Naive thymus-derived CD4-positive, alpha-beta T cell (primary cell): ENCODE measurements around the gene GOLGA1. TPM values are rescaled to one million over a fixed set of nuclear protein-coding genes. Genes with fewer than 3 reads are reported as not detected.

Source experiments
- ATAC-seq: fragments of 150-1000 bp; cut with Tn5 transposase; 2 replicates; pipeline ENCODE4 v1.10.0; 2021; ENCODE audit warnings: mild to moderate bottlenecking, moderate library complexity
- CTCF ChIA-PET: fragments of 350-600 bp; sonication (Branson Sonifier 250); formaldehyde crosslinking; loops from one replicate; lab custom pipeline; 2021; ENCODE audit warnings: antibody characterized with exemption; lab: Charles Lee
- POLR2A ChIA-PET: fragments of 350-600 bp; sonication (Branson Sonifier 250); formaldehyde crosslinking; loops from one replicate; lab custom pipeline; 2021; ENCODE audit warnings: antibody characterized with exemption, inconsistent platforms; lab: Charles Lee
- DNase-seq, 9 donors: peaks; one replicate each; pipeline versions ENCODE4 v3.0.0 to v3.0.0-alpha.2; 2020 to 2022; ENCODE audit warnings: mixed read lengths in 1 of 9
- H3K27ac ChIP-seq: one replicate; pipeline ENCODE4 v1.7.0; 2013; ENCODE audit warnings: mild to moderate bottlenecking, low read depth, low read length, moderate library complexity
- H3K27me3 ChIP-seq, 2 donors: one replicate each; pipeline ENCODE4 v1.7.0; 2013; ENCODE audit warnings: low read length in 2 of 2, mild to moderate bottlenecking in 2 of 2, moderate library complexity in 2 of 2; ENCODE audit not compliant: control insufficient read depth in 2 of 2, insufficient read depth in 2 of 2
- H3K36me3 ChIP-seq, 3 experiments: 1 replicate in 2 of 3; 2 replicates in 1 of 3; pipeline ENCODE4 v1.7.0; 2013; ENCODE audit warnings: low read length in 3 of 3, mild to moderate bottlenecking in 3 of 3, moderate library complexity in 1 of 3; ENCODE audit not compliant: insufficient read depth in 3 of 3, control insufficient read depth in 2 of 3
- H3K4me1 ChIP-seq, 2 donors: one replicate each; pipeline ENCODE4 v1.7.0; 2013; ENCODE audit warnings: low read length in 2 of 2, mild to moderate bottlenecking in 2 of 2, moderate library complexity in 1 of 2; ENCODE audit not compliant: control insufficient read depth in 2 of 2, insufficient read depth in 2 of 2
- H3K4me3 ChIP-seq: 2 replicates; pipeline ENCODE4 v1.7.0; 2013; ENCODE audit warnings: mild to moderate bottlenecking, low read length
- H3K9me3 ChIP-seq, 3 experiments: 1 replicate in 2 of 3; 2 replicates in 1 of 3; pipeline ENCODE4 v1.7.0; 2013; ENCODE audit warnings: low read length in 3 of 3; ENCODE audit not compliant: control insufficient read depth in 2 of 3
- H3K27ac Mint-ChIP-seq, 9 donors: one replicate each; pipeline ENCODE4 v1.8.0; 2020 to 2022; ENCODE audit warnings: mixed read lengths in 9 of 9, mild to moderate bottlenecking in 8 of 9, moderate library complexity in 5 of 9, inconsistent platforms in 2 of 9
- H3K27me3 Mint-ChIP-seq, 5 donors: one replicate each; pipeline ENCODE4 v1.8.0; 2021 to 2022; ENCODE audit warnings: mixed read lengths in 5 of 5, mild to moderate bottlenecking in 1 of 5
- H3K36me3 Mint-ChIP-seq, 5 donors: one replicate each; pipeline ENCODE4 v1.8.0; 2020 to 2022; ENCODE audit warnings: mixed read lengths in 5 of 5, mild to moderate bottlenecking in 3 of 5, inconsistent platforms in 1 of 5
- H3K4me1 Mint-ChIP-seq, 7 donors: one replicate each; pipeline ENCODE4 v1.8.0; 2020 to 2022; ENCODE audit warnings: mixed read lengths in 7 of 7, mild to moderate bottlenecking in 3 of 7, inconsistent platforms in 1 of 7
- H3K4me3 Mint-ChIP-seq, 10 donors: one replicate each; pipeline ENCODE4 v1.8.0; 2020 to 2022; ENCODE audit warnings: mild to moderate bottlenecking in 10 of 10, mixed read lengths in 10 of 10, moderate library complexity in 6 of 10, inconsistent platforms in 2 of 10
- H3K9me3 Mint-ChIP-seq, 11 donors: one replicate each; pipeline ENCODE4 v1.8.0; 2020 to 2022; ENCODE audit warnings: mixed read lengths in 11 of 11, mild to moderate bottlenecking in 4 of 11, inconsistent platforms in 1 of 11, moderate library complexity in 1 of 11
- intact Hi-C, 2 donors: fragments of 100-400 bp; cut with micrococcal nuclease; formaldehyde crosslinking; loops; one replicate each; pipeline ENCODE4 v1.15.1; 2023
- polyA plus RNA-seq, 2 donors: library from polyadenylated mRNA; unstranded; fragments of 300-500 nt; fragmentation: Illumina TruSeq; gene quantifications; one replicate each; pipeline ENCODE4 v1.2.3, GENCODE V29; 2021
- total RNA-seq, 6 experiments: library from RNA in 5 of 6; stranded (reverse) in 5 of 6; gene quantifications; 1 replicate in 5 of 6; 2 replicates in 1 of 6; pipeline ENCODE4 v1.2.3 and lab custom pipeline; 2021 to 2026

Gene GOLGA1
- total and polyA plus RNA-seq, 7 experiments from 2014 or later, result 4.0 to 37.8 (median 21.2) TPM

DNA sequence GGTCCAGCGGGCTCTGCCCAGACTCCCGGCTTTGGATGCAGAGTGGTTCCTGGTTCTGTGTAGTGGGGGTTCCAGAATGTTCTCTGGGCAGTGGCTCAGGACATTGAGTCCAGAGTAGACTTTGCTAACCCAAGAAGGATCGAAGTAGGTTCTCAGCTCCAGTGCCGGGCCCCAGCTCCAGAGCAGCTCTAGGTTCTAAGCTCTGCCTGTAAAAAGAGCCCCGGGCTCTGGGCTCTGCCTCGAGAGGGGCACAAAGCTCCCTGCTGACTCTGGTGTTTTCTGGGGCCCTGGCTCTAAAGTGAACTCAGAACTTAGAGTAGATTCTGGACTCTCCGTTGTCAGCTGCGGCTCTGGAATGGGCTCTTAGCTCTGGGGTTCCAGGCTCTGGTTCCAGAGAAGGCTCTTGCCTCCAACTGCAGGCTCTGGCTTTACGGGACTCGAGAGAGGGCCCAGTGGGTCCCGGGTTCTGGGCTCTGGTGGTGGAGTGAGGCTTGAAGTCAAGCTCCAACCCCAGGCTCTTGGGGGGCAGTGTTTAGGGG is 87.2 kb downstream of the GOLGA1 start:
- ChIA-PET POLR2A (interaction anchor here (0.6 to 2.9 kb wide), 4 partner anchors 8 to 392 kb away, joined by 3 to 14 read pairs (median 6); partner anchors contain the start of genes ARPC5L, NR6A1 and RPL35), CTCF (interaction anchor here (0.8 to 5.4 kb wide), 9 partner anchors 16 to 237 kb away, joined by 3 to 66 read pairs (median 3); partner anchors contain the start of genes NR6A1 and OLFML2A)
- H3K27me3 Mint-ChIP-seq, result peaks cover 5 to 11% (median 9%) of the 10 kb centered on the region in 5 donors
- peaks cover 4 to 18% (median 6%) of the 10 kb centered on the region in 7 donors for H3K4me1 Mint-ChIP-seq
- peaks cover 8% of the 10 kb centered on the region in 2 donors for H3K4me1 ChIP-seq
- DNase-seq (no peak), ATAC-seq (no peak)
- H3K4me3 Mint-ChIP-seq, result peak overlapping the region in 9 of 10 donors; percentile 54 to 75 (median 67)
- no peaks in the 10 kb centered on the region for H3K27me3 ChIP-seq
- intact Hi-C loops, result loop anchor here (1.0 to 10.0 kb wide), 13 partner anchors 9 to 1586 kb away; partner anchors contain the start of genes ARPC5L (in 1 of the 2), PSMB7 (in 1 of the 2), SCAI (in 1 of the 2) and STRBP (in 1 of the 2)
- no peaks in the 10 kb centered on the region for H3K9me3 Mint-ChIP-seq
- peaks cover 0 to 24% (median 6%) of the 10 kb centered on the region in 3 experiments for H3K36me3 ChIP-seq
- no peak overlapping the region for H3K27ac Mint-ChIP-seq
- no peaks in the 10 kb centered on the region for H3K9me3 ChIP-seq
- H3K4me3 ChIP-seq, result no peak overlapping the region
- peaks cover 0 to 9% (median 0%) of the 10 kb centered on the region in 5 donors for H3K36me3 Mint-ChIP-seq
- peak overlapping the region; percentile 46 for H3K27ac ChIP-seq

DNA sequence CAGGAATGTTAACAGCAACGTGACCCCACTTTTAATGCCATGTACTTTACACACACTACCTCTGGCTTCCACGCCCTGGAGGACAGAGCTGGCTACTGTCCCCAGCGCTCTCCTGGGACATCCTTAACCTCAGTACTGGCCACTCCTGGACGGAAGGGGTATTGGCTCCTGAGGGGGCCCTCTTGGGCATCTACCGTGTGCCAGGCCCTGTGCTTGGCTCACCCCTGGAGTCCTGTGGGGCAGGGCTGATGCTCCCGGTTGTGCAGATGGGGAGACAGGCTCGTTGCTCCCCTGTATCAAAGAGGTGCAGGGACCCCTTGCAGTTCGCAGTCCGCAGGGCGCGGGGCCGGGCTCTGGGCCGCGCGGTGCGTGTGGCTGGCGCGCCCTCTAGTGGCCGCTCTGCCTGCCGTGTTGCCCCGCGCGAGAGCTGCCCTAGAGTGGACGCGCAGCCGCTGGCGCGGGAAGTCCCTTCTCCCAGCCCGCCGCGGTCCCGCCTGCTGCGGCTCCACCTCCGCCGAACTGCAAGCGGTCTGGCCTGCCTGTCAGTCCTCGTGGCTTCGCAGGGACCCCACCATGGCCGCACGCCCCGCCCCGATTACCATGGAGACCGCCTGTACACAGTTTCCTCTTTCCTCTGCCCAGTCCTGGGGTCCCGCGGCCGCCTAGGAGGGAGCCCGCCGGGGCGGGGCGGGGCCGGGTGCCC is 87.9 kb downstream of the GOLGA1 start, which contains the start of gene WDR38:
WDR38 (plus strand) TSS at position 632 of the 703 bp plus-strand sequence. CDS start 72 bp downstream, outside the sequence.
- Mint-ChIP-seq H3K9me3 (no peaks in the 10 kb centered on the region), H3K36me3 (peaks cover 0 to 7% (median 0%) of the 10 kb centered on the region in 5 donors), H3K27ac (peak within 1 kb of the TSS in 3 of 9 donors; percentile 9 to 23 (median 19)), H3K4me3 (peak within 1 kb of the TSS in 9 of 10 donors; percentile 64 to 79 (median 68)), H3K27me3 (peaks cover 5 to 16% (median 9%) of the 10 kb centered on the region in 5 donors), H3K4me1 (peaks cover 4 to 14% (median 6%) of the 10 kb centered on the region in 7 donors)
- DNase-seq (peak; percentile 55 to 86 (median 76)), ATAC-seq (peak; percentile 95)
- CTCF ChIA-PET, result interaction anchor here (0.7 to 5.4 kb wide), 14 partner anchors 9 to 287 kb away, joined by 3 to 66 read pairs (median 3); partner anchors contain the start of genes ARPC5L, NR6A1, OLFML2A and RPL35
- intact Hi-C loops, result loop anchor here (1.0 to 10.0 kb wide), 13 partner anchors 9 to 1586 kb away; partner anchors contain the start of genes ARPC5L (in 1 of the 2), PSMB7 (in 1 of the 2), SCAI (in 1 of the 2) and STRBP (in 1 of the 2)
- H3K27me3 ChIP-seq, result no peaks in the 10 kb centered on the region
- POLR2A ChIA-PET, result interaction anchor here (0.6 to 2.9 kb wide), 5 partner anchors 9 to 392 kb away, joined by 3 to 14 read pairs (median 5); partner anchors contain the start of genes ARPC5L, NR6A1 and RPL35
- peak within 1 kb of the TSS; percentile 50 for H3K4me3 ChIP-seq
- H3K9me3 ChIP-seq, result no peaks in the 10 kb centered on the region
- peaks cover 8% of the 10 kb centered on the region in 2 donors for H3K4me1 ChIP-seq
- peak within 1 kb of the TSS; percentile 46 for H3K27ac ChIP-seq
- peaks cover 0 to 17% (median 6%) of the 10 kb centered on the region in 3 experiments for H3K36me3 ChIP-seq

DNA sequence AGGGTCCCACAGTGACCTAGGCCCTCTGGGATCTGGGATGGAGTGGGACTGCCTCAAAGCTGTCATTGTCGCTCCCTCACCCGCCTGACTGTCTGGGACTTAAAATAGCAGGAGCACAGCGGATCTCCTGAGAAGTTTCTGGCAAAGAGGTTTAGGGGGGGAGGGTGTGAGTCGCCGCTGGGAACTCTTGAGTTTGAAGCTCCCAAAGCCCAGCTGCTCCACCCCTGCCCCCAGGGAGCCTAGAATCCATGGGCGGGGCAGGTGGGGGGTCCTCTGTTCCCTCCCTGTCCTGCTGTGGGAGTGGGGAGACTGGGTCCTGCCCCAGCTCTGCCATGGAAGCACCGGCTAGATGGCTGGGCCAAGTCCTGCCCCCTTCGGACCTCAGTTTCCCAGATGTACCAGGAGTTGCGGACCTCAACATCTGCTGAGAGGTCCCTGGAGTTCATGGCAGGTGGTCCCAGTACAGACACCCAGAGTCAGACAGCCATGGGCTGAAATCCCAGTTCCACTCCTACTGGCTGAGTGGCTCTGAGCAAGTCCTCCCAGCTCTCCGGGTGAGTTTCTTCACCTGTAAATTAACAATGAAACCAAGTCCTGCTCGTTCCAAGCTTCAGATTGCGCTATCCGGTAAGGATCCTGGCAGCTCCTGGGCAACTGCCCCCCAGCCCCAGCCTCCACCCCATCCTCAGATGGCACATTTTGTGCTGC is 88.6 kb downstream of the GOLGA1 start:
- ChIA-PET CTCF (interaction anchor here (0.6 to 5.4 kb wide), 11 partner anchors 10 to 1076 kb away, joined by 3 to 66 read pairs (median 3); partner anchors contain the start of genes ARPC5L, NR6A1, OLFML2A and RPL35), POLR2A (interaction anchor here (1.5 to 2.9 kb wide), 3 partner anchors 9 to 83 kb away, joined by 3 to 14 read pairs (median 7); partner anchors contain the start of genes ARPC5L, NR6A1 and RPL35)
- intact Hi-C loops, result loop anchor here (2.0 to 10.0 kb wide), 8 partner anchors 43 to 1585 kb away; partner anchors contain the start of genes PSMB7 (in 1 of the 2), SCAI (in 1 of the 2) and STRBP (in 1 of the 2)
- no peaks in the 10 kb centered on the region for H3K9me3 Mint-ChIP-seq
- peak overlapping the region in 7 of 10 donors; percentile 6 to 79 (median 68) for H3K4me3 Mint-ChIP-seq
- ATAC-seq (no peak), DNase-seq (no peak)
- H3K27me3 Mint-ChIP-seq, result peaks cover 6 to 21% (median 12%) of the 10 kb centered on the region in 5 donors
- peaks cover 8% of the 10 kb centered on the region in 2 donors for H3K4me1 ChIP-seq
- peaks cover 4 to 12% (median 6%) of the 10 kb centered on the region in 7 donors for H3K4me1 Mint-ChIP-seq
- H3K27me3 ChIP-seq, result no peaks in the 10 kb centered on the region
- H3K27ac Mint-ChIP-seq, result no peak overlapping the region
- peaks cover 0 to 2% (median 0%) of the 10 kb centered on the region in 5 donors for H3K36me3 Mint-ChIP-seq
- H3K4me3 ChIP-seq, result peak overlapping the region; percentile 50
- no peaks in the 10 kb centered on the region for H3K9me3 ChIP-seq
- no peak overlapping the region for H3K27ac ChIP-seq
- peaks cover 0 to 10% (median under 1%) of the 10 kb centered on the region in 3 experiments for H3K36me3 ChIP-seq

DNA sequence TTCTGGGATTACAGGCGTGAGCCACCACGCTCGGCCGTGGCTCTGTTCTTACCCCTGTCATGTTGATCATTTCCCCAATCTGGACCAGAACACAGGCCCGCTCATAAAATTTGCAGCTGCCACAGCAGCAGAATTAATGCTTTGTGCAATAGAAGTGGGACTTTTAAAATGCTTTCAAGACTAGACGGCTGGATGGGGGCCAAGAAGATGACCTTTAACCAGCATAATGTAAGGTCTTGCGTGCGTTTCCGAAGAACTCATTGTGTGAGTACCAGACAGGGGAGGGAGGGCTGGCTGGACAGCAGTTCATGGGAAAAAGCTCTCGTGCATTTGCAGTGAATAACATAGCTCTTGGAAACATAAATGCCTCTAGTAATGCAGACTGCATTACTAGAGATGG is 91.1 kb downstream of the GOLGA1 start:
- ChIA-PET CTCF (no interaction called here), POLR2A (no interaction called here)
- Mint-ChIP-seq H3K27ac (no peak overlapping the region), H3K36me3 (no peaks in the 10 kb centered on the region), H3K4me1 (peaks cover 4 to 9% (median 6%) of the 10 kb centered on the region in 7 donors), H3K9me3 (no peaks in the 10 kb centered on the region), H3K4me3 (no peak overlapping the region), H3K27me3 (peaks cover 8 to 23% (median 15%) of the 10 kb centered on the region in 5 donors)
- H3K9me3 ChIP-seq, result no peaks in the 10 kb centered on the region
- H3K27me3 ChIP-seq, result no peaks in the 10 kb centered on the region
- intact Hi-C loops, result loop anchor here (5.0 to 10.0 kb wide), 5 partner anchors 235 to 1582 kb away; partner anchors contain the start of genes PSMB7 (in 1 of the 2), SCAI (in 1 of the 2) and STRBP (in 1 of the 2)
- H3K27ac ChIP-seq, result no peak overlapping the region
- DNase-seq, result no peak
- peaks cover 8% of the 10 kb centered on the region in 2 donors for H3K4me1 ChIP-seq
- no peak for ATAC-seq
- H3K4me3 ChIP-seq, result no peak overlapping the region
- no peaks in the 10 kb centered on the region for H3K36me3 ChIP-seq

DNA sequence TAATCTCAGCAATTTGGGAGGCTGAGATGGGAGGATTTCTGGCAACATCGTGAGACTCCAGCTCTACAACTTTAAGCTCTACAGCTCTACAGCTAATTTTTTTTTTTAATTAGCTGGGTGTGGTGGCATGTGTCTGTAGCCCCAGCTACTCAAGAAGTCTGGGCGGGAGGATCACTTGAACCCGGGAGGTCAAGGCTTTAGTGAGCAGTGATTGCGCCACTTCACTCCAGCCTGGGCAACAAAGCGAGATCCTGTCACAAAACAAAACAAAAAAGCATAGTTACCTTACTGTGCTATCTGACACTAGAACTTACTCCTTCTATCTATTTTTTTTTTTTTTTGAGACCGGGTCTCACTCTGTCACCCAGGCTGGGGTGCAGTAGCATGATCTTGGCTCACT is 93.9 kb downstream of the GOLGA1 start:
- ChIA-PET CTCF (no interaction called here), POLR2A (interaction anchor here (2.5 kb wide), 1 partner anchor 14 kb away, joined by 6 read pairs; the partner anchor contains the start of gene RPL35)
- no peak overlapping the region for H3K27ac ChIP-seq
- H3K9me3 ChIP-seq, result no peaks in the 10 kb centered on the region
- H3K27me3 Mint-ChIP-seq, result peaks cover 13 to 23% (median 15%) of the 10 kb centered on the region in 5 donors
- H3K36me3 ChIP-seq, result no peaks in the 10 kb centered on the region
- no peaks in the 10 kb centered on the region for H3K4me1 Mint-ChIP-seq
- intact Hi-C loops, result no loop called here
- H3K27ac Mint-ChIP-seq, result no peak overlapping the region
- ATAC-seq, result no peak
- H3K36me3 Mint-ChIP-seq, result no peaks in the 10 kb centered on the region
- peaks cover 0 to 2% (median 0%) of the 10 kb centered on the region in 11 donors for H3K9me3 Mint-ChIP-seq
- no peak overlapping the region for H3K4me3 ChIP-seq
- no peaks in the 10 kb centered on the region for H3K4me1 ChIP-seq
- H3K27me3 ChIP-seq, result no peaks in the 10 kb centered on the region
- H3K4me3 Mint-ChIP-seq, result no peak overlapping the region
- no peak for DNase-seq
